Measurements from ENCODE around the gene CENPV. TPM values are rescaled to one million over a fixed set of nuclear protein-coding genes. Genes with fewer than 3 reads are reported as not detected.

Gene CENPV
- total and polyA plus RNA-seq, 10 of the 15 experiments (the other 5 are each of a cell fraction or from before 2014, with no cell fraction given) = 22.5 to 98.6 (median 80.8) TPM

GRCh38 chr17:16379654-16380053 lies 26.4 kb upstream of the CENPV start (continued):
- no peak for TF ChIP-seq IRF5 (IDR thresholded peaks at IDR 0.05; ENCODE audit: borderline replicate concordance)

GRCh38 chr17:16378636-16379282 lies 25.5 kb upstream of the CENPV start:
- Histone ChIP-seq H2AFZ (ENCODE audit: control insufficient read depth, low read depth, low read length) (no peak overlapping the region), H3K4me1 (ENCODE audit: control insufficient read depth, insufficient read depth, low read length) (peaks cover 10% of the 10 kb centered on the region), H3K79me2 (ENCODE audit: control insufficient read depth, insufficient read depth, low read length) (peaks cover 27% of the 10 kb centered on the region), H3K9ac (ENCODE audit: control insufficient read depth, insufficient read depth, low read length) (no peak overlapping the region), H3K27ac (ENCODE audit: control insufficient read depth, insufficient read depth) (no peak overlapping the region), H3K4me2 (ENCODE audit: control insufficient read depth, insufficient read depth) (no peak overlapping the region), H3K36me3 (ENCODE audit: control insufficient read depth in 2 of 2, insufficient read depth in 2 of 2, low read length in 1 of 2) (peaks cover 4 to 10% of the 10 kb centered on the region in 2 experiments), H3K4me3 (no peak overlapping the region), H3K9me3 (replicated peaks; ENCODE audit: control insufficient read depth, insufficient read depth, low read length) (no peaks in the 10 kb centered on the region; the same call in 2 of the 3 replicates), H4K20me1 (ENCODE audit: control insufficient read depth, insufficient read depth) (peaks cover 4% of the 10 kb centered on the region), H3K27me3 (replicated peaks in 1 of 2; ENCODE audit: control insufficient read depth in 2 of 2, insufficient read depth in 2 of 2, low read length in 1 of 2) (no peaks in the 10 kb centered on the region)
- ATAC-seq (no peak), DNase-seq (ENCODE audit: low read depth, low spot score) (no peak), FAIRE-seq (no peak)
- intact Hi-C loops (cut with micrococcal nuclease; ENCODE audit: unreplicated experiment) = no loop called here
- ChIA-PET RAD21 (ENCODE audit: unreplicated experiment) (interaction anchor here (1.9 kb wide), 1 partner anchor 15 kb away, joined by 7 read pairs; no protein-coding TSS in a partner anchor), SMC1A (ENCODE audit: uncharacterized antibody, unreplicated experiment) (interaction anchor here (0.6 to 4.7 kb wide), 4 partner anchors 14 to 40 kb away, joined by 3 to 28 read pairs (median 4); no protein-coding TSS in a partner anchor), CTCF (interaction anchor here (0.9 to 8.0 kb wide), 5 partner anchors 9 to 37 kb away, joined by 3 to 59 read pairs (median 8); partner anchors contain the start of genes CENPV and TRPV2), POLR2A (interaction anchor here (0.6 to 1.9 kb wide), 2 partner anchors 9 to 37 kb away, joined by 4 to 7 read pairs; partner anchors contain the start of gene TRPV2)
- in situ Hi-C loops (cut with MboI) = no loop called here
- no TSS peak for BruUV-seq (replicated peaks)
- 85% methylated on average over 17 of the region's 17 CpGs for WGBS (ENCODE audit: insufficient coverage, insufficient replicate concordance, low lambda C conversion rate, missing lambda C conversion rate)
- TF ChIP-seq CUX1 (IDR thresholded peaks at IDR 0.05; ENCODE audit: insufficient replicate concordance, low read depth, low read length) (no peak), HSF1 (IDR thresholded peaks at IDR 0.05; ENCODE audit: low read depth, low read length) (no peak), ZNF384 (IDR thresholded peaks at IDR 0.05; ENCODE audit: borderline replicate concordance, low read depth, low read length) (no peak), RELA (IDR thresholded peaks at IDR 0.05; ENCODE audit: borderline replicate concordance, partially characterized antibody) (no peak), EED (IDR thresholded peaks at IDR 0.05; ENCODE audit: low read depth) (no peak), FOXK2 (IDR thresholded peaks at IDR 0.05) (no peak), ZBTB33 (IDR thresholded peaks at IDR 0.05) (no peak), DPF2 (IDR thresholded peaks at IDR 0.05) (no peak), ZNF207 (IDR thresholded peaks at IDR 0.05; ENCODE audit: borderline replicate concordance) (no peak), RBBP5 (conservative IDR thresholded peaks at IDR 0.05) (no peak)
